H1 (cell line): ENCODE data around the gene BRD4. TPM values are rescaled to one million over a fixed set of nuclear protein-coding genes. Genes with fewer than 3 reads are reported as not detected.
"Not testable (repeated sequence)": the region's sequence is repeated elsewhere in the genome, so short reads cannot be mapped to it uniquely, and the experiment has no call there.

Experiments used
- CTCF ChIA-PET: fragments of 300-600 bp; sonication (Branson Sonifier 250); formaldehyde crosslinking; loops from one replicate; lab custom pipeline; 2021; ENCODE audit not compliant: partially characterized antibody; lab: Charles Lee
- POLR2A ChIA-PET: fragments of 300-600 bp; sonication (Branson Sonifier 250); formaldehyde crosslinking; loops from one replicate; lab custom pipeline; 2021; ENCODE audit warnings: inconsistent platforms; ENCODE audit not compliant: partially characterized antibody; lab: Charles Lee
- DNase-seq, 2 experiments: peaks; one replicate each; pipeline versions ENCODE4 v3.0.0 to v3.0.0-alpha.2; 2010 to 2022; ENCODE audit warnings: low spot score in 2 of 2, low read depth in 1 of 2, mixed read lengths in 1 of 2
- FAIRE-seq: peaks from 2 replicates; lab custom pipeline; 2011; peaks lifted over from hg19 to GRCh38; lab: Jason Lieb, UNC
- H2AFZ ChIP-seq: 2 replicates; pipeline ENCODE4 v1.8.1; 2012; ENCODE audit warnings: low read length, inconsistent platforms
- H2AK5ac ChIP-seq: 2 replicates; pipeline ENCODE4 v1.6.1; 2013; ENCODE audit warnings: low read depth, low read length
- H2BK120ac ChIP-seq: replicated peaks from 2 replicates; pipeline ENCODE3; 2013; ENCODE audit warnings: low read depth, low read length, inconsistent platforms
- H2BK12ac ChIP-seq: 2 replicates; pipeline ENCODE4 v1.6.1; 2013; ENCODE audit warnings: low read depth, low read length
- H2BK15ac ChIP-seq: 2 replicates; pipeline ENCODE4 v1.6.1; 2013; ENCODE audit warnings: low read length
- H2BK20ac ChIP-seq: 2 replicates; pipeline ENCODE4 v1.6.1; 2013; ENCODE audit warnings: low read length
- H2BK5ac ChIP-seq: 2 replicates; pipeline ENCODE4 v1.6.1; 2013; ENCODE audit warnings: low read depth, low read length
- H3K14ac ChIP-seq: 2 replicates; pipeline ENCODE4 v1.6.1; 2013; ENCODE audit warnings: inconsistent platforms; ENCODE audit not compliant: insufficient read length
- H3K18ac ChIP-seq: 2 replicates; pipeline ENCODE4 v1.6.1; 2013; ENCODE audit warnings: low read length; ENCODE audit errors: extremely low read depth
- H3K23ac ChIP-seq: 2 replicates; pipeline ENCODE4 v1.6.1; 2013; ENCODE audit warnings: inconsistent platforms; ENCODE audit not compliant: insufficient read length
- H3K23me2 ChIP-seq: 2 replicates; pipeline ENCODE4 v1.6.1; 2013; ENCODE audit warnings: low read depth, low read length
- H3K27ac ChIP-seq: 2 replicates; pipeline ENCODE4 v1.6.1; 2011; ENCODE audit warnings: low read depth, low read length, inconsistent platforms
- H3K27me3 ChIP-seq, 4 experiments: replicated peaks in 1 of 4; 1 replicate in 1 of 4; 2 replicates in 3 of 4; pipeline versions ENCODE4 v1.6.1 to v1.8.1; 2011 to 2013; ENCODE audit warnings: low read length in 3 of 4, mild to moderate bottlenecking in 3 of 4, inconsistent platforms in 2 of 4, mixed read lengths in 2 of 4, moderate library complexity in 1 of 4; ENCODE audit not compliant: control insufficient read depth in 3 of 4, insufficient read depth in 3 of 4; ENCODE audit errors: extremely low read depth in 1 of 4
- H3K36me3 ChIP-seq, 4 experiments: 2 replicates each; pipeline versions ENCODE4 v1.6.1 to v1.8.1; 2011 to 2013; ENCODE audit warnings: mild to moderate bottlenecking in 4 of 4, low read length in 3 of 4, moderate library complexity in 2 of 4, control low read depth in 1 of 4, inconsistent platforms in 1 of 4; ENCODE audit not compliant: insufficient read depth in 4 of 4, control insufficient read depth in 2 of 4
- H3K4ac ChIP-seq: replicated peaks from 2 replicates; pipeline ENCODE3; 2013; ENCODE audit warnings: low read length, low read depth, mixed read lengths, inconsistent platforms; ENCODE audit not compliant: insufficient read length
- H3K4me1 ChIP-seq, 4 experiments: replicated peaks in 1 of 4; 1 replicate in 1 of 4; 2 replicates in 3 of 4; pipeline versions ENCODE4 v1.6.1 to v1.8.1; 2011 to 2013; ENCODE audit warnings: low read length in 3 of 4, inconsistent platforms in 2 of 4, mixed read lengths in 1 of 4; ENCODE audit not compliant: insufficient read depth in 4 of 4, control insufficient read depth in 3 of 4
- H3K4me2 ChIP-seq, 2 experiments: 2 replicates each; pipeline versions ENCODE4 v1.6.1 to v1.8.1; 2011 to 2013; ENCODE audit warnings: low read depth in 2 of 2, low read length in 2 of 2, control low read depth in 1 of 2, inconsistent platforms in 1 of 2, mild to moderate bottlenecking in 1 of 2; ENCODE audit not compliant: insufficient read depth in 1 of 2
- H3K4me3 ChIP-seq, 4 experiments: fragments of 200-600, 300-600 bp in 1 of 4; sonication (generic), shearing (Covaris generic), sonication (Bioruptor Twin) in 1 of 4; 2 replicates each; pipeline versions ENCODE4 v1.5.1 to v1.8.1; 2011 to 2016; ENCODE audit warnings: low read length in 4 of 4, low read depth in 3 of 4, control low read depth in 2 of 4, inconsistent platforms in 2 of 4, mild to moderate bottlenecking in 2 of 4, mixed read lengths in 1 of 4, moderate library complexity in 1 of 4; ENCODE audit not compliant: insufficient read depth in 2 of 4; ENCODE audit errors: extremely low read depth in 1 of 4
- H3K56ac ChIP-seq: replicated peaks from 2 replicates; pipeline ENCODE3; 2013; ENCODE audit warnings: low read depth, mild to moderate bottlenecking, mixed read lengths, low read length, inconsistent platforms; ENCODE audit not compliant: insufficient read length
- H3K79me1 ChIP-seq: 2 replicates; pipeline ENCODE4 v1.6.1; 2013; ENCODE audit warnings: low read depth, low read length, control low read depth
- H3K79me2 ChIP-seq, 2 experiments: 2 replicates each; pipeline versions ENCODE4 v1.6.1 to v1.8.1; 2012 to 2013; ENCODE audit warnings: low read length in 2 of 2, mild to moderate bottlenecking in 2 of 2, inconsistent platforms in 1 of 2; ENCODE audit not compliant: insufficient read depth in 2 of 2, control insufficient read depth in 1 of 2
- H3K9ac ChIP-seq, 4 experiments: replicated peaks in 1 of 4; 1 replicate in 1 of 4; 2 replicates in 3 of 4; pipeline versions ENCODE4 v1.6.1 to v1.8.1; 2011 to 2013; ENCODE audit warnings: low read depth in 3 of 4, low read length in 3 of 4, control low read depth in 2 of 4, mild to moderate bottlenecking in 2 of 4, moderate library complexity in 2 of 4, inconsistent platforms in 1 of 4; ENCODE audit errors: extremely low read depth in 1 of 4
- H3K9me3 ChIP-seq, 2 experiments: 2 replicates each; pipeline versions ENCODE4 v1.6.1 to v1.8.1; 2012 to 2013; ENCODE audit warnings: mild to moderate bottlenecking in 2 of 2, moderate library complexity in 2 of 2, control low read depth in 1 of 2, inconsistent platforms in 1 of 2, low read depth in 1 of 2, low read length in 1 of 2, mixed read lengths in 1 of 2; ENCODE audit not compliant: insufficient read depth in 2 of 2
- H4K20me1 ChIP-seq, 2 experiments: replicated peaks in 1 of 2; 2 replicates each; pipeline versions ENCODE3 to v1.8.1; 2011 to 2013; ENCODE audit warnings: inconsistent platforms in 2 of 2, low read length in 2 of 2, mild to moderate bottlenecking in 1 of 2; ENCODE audit not compliant: insufficient read depth in 2 of 2, control insufficient read depth in 1 of 2
- H4K5ac ChIP-seq: 2 replicates; pipeline ENCODE4 v1.6.1; 2013; ENCODE audit warnings: low read length, low read depth, mixed read lengths, inconsistent platforms; ENCODE audit not compliant: insufficient read length
- H4K8ac ChIP-seq: 2 replicates; pipeline ENCODE4 v1.8.0; 2013; ENCODE audit warnings: mild to moderate bottlenecking, moderate library complexity, low read length, inconsistent platforms; ENCODE audit not compliant: insufficient read depth; ENCODE audit errors: extremely low read depth
- H4K91ac ChIP-seq: replicated peaks from 2 replicates; pipeline ENCODE3; 2013; ENCODE audit warnings: low read length, mixed read lengths, inconsistent platforms; ENCODE audit not compliant: insufficient read length
- WGBS, 2 experiments: shearing (Covaris generic) in 1 of 2; methylation state at CpG; one replicate each; pipeline versions ENCODE4 v1.1.6 to v1.1.7; 2013 to 2015; ENCODE audit warnings: low lambda C conversion rate in 2 of 2, mixed read lengths in 2 of 2, inconsistent platforms in 1 of 2, low coverage in 1 of 2, missing lambda C conversion rate in 1 of 2; ENCODE audit not compliant: insufficient replicate concordance in 2 of 2, insufficient coverage in 1 of 2, insufficient read length in 1 of 2; ENCODE audit errors: extremely low coverage in 1 of 2, missing lambda C conversion rate in 1 of 2; 5-methylcytosine and 5-hydroxymethylcytosine counted together
- polyA plus RNA-seq, 7 experiments: library from polyadenylated mRNA; depleted of rRNA in 3 of 7; stranded (reverse) in 5 of 7; unstranded in 2 of 7; fragments of >200 nt in 5 of 7; fragments of 200-250 nt in 2 of 7; gene quantifications; 1 replicate in 5 of 7; 2 replicates in 1 of 7; 4 replicates in 1 of 7; pipeline versions ENCODE4 v1.2.1 to v1.2.3, GENCODE V29; 2011 to 2013; ENCODE audit warnings: missing spikeins in 2 of 7, mixed read lengths in 2 of 7
- total RNA-seq: library from RNA; stranded (reverse); fragmentation: NEBNext Ultra II Directional; extraction: Animal tissue kit (Norgen Biotek cat#: 25700); gene quantifications from 2 replicates; pipeline ENCODE4 v1.2.1, GENCODE V29; 2021

Gene BRD4
- total and polyA plus RNA-seq, 2 of the 8 experiments (the other 6 are each of a cell fraction or from before 2014, with no cell fraction given): 14.1 to 146 TPM

DNA sequence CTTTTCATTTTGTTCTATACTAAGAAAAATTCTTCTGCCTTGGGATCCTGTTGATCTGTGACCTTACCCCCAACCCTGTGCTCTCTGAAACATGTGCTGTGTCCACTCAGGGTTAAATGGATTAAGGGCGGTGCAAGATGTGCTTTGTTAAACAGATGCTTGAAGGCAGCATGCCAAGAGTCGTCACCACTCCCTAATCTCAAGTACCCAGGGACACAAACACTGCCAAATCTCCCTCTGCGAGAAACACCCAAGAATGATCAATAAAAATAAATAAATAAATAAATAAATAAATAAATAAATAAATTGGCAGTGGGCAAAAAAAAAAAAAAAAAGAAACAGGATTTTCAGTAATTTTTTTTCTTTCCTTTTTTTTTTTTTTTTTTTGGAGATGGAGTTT, 31.5 kb upstream of the BRD4 start:
- not testable (repeated sequence) for H3K27me3 ChIP-seq, H2AFZ ChIP-seq, H3K23ac ChIP-seq, H3K27ac ChIP-seq, H3K23me2 ChIP-seq, H2BK120ac ChIP-seq, H2BK12ac ChIP-seq, H3K4ac ChIP-seq, H4K8ac ChIP-seq, H3K18ac ChIP-seq, H3K9ac ChIP-seq, H3K4me1 ChIP-seq, DNase-seq, H2AK5ac ChIP-seq, H3K4me2 ChIP-seq, H3K79me1 ChIP-seq, FAIRE-seq, H3K4me3 ChIP-seq, H3K14ac ChIP-seq, H2BK5ac ChIP-seq, H3K9me3 ChIP-seq, H2BK15ac ChIP-seq, H3K79me2 ChIP-seq, H3K56ac ChIP-seq, H4K20me1 ChIP-seq, H2BK20ac ChIP-seq, H4K5ac ChIP-seq, H4K91ac ChIP-seq
- peaks cover 28 to 69% (median 44%) of the 10 kb centered on the region in 4 experiments for H3K36me3 ChIP-seq
- ChIA-PET CTCF (interaction anchor here (1.0 kb wide), 1 partner anchor 733 kb away, joined by 3 read pairs; no protein-coding TSS in a partner anchor), POLR2A (interaction anchor here (1.0 kb wide), 1 partner anchor 15 kb away, joined by 5 read pairs; the partner anchor contains the start of gene AKAP8)
- WGBS, 2 experiments: 91% methylated on average over 3 of the region's 3 CpGs; no CpG with 5 or more reads in 1 of the 2 experiments

DNA sequence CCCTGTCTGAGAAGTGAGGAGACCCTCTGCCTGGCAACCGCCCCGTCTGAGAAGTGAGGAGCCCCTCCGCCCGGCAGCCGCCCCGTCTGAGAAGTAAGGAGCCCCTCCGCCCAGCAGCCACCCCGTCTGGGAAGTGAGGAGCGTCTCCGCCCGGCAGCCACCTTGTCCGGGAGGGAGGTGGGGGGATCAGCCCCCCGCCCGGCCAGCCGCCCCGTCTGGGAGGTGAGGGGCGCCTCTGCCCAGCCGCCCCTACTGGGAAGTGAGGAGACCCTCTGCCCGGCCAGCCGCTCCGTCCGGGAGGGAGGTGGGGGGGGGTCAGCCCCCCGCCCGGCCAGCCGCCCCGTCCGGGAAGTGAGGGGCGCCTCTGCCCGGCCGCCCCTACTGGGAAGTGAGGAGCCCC, 30.7 kb upstream of the BRD4 start:
- H3K4me1 ChIP-seq, CTCF ChIA-PET, H3K18ac ChIP-seq, H4K5ac ChIP-seq, H3K27ac ChIP-seq, POLR2A ChIA-PET, H2BK120ac ChIP-seq, H3K4ac ChIP-seq, H4K20me1 ChIP-seq, H2BK5ac ChIP-seq, H2AK5ac ChIP-seq, H4K91ac ChIP-seq, DNase-seq, H2BK20ac ChIP-seq, H3K23ac ChIP-seq, H3K27me3 ChIP-seq, H3K9me3 ChIP-seq, H2AFZ ChIP-seq, H4K8ac ChIP-seq, H3K79me1 ChIP-seq, H3K9ac ChIP-seq, H3K4me3 ChIP-seq, H3K56ac ChIP-seq, H3K4me2 ChIP-seq, H3K14ac ChIP-seq, FAIRE-seq, H3K79me2 ChIP-seq, H2BK12ac ChIP-seq, H3K23me2 ChIP-seq, H2BK15ac ChIP-seq: not testable (repeated sequence)
- peaks cover 30 to 69% (median 46%) of the 10 kb centered on the region in 4 experiments for H3K36me3 ChIP-seq
- 100% methylated on average over 3 of the region's 30 CpGs; no CpG with 5 or more reads in 1 of the 2 experiments for WGBS, 2 experiments
